ENCODE results near the gene SLC35F4.

GRCh38 chr14:57549765-57550420, 316.0 kb downstream of the SLC35F4 start:
- TF ChIP-seq, protein P1, sequence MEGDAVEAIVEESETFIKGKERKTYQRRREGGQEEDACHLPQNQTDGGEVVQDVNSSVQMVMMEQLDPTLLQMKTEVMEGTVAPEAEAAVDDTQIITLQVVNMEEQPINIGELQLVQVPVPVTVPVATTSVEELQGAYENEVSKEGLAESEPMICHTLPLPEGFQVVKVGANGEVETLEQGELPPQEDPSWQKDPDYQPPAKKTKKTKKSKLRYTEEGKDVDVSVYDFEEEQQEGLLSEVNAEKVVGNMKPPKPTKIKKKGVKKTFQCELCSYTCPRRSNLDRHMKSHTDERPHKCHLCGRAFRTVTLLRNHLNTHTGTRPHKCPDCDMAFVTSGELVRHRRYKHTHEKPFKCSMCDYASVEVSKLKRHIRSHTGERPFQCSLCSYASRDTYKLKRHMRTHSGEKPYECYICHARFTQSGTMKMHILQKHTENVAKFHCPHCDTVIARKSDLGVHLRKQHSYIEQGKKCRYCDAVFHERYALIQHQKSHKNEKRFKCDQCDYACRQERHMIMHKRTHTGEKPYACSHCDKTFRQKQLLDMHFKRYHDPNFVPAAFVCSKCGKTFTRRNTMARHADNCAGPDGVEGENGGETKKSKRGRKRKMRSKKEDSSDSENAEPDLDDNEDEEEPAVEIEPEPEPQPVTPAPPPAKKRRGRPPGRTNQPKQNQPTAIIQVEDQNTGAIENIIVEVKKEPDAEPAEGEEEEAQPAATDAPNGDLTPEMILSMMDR (IDR thresholded peaks at IDR 0.05; ENCODE audit: low read depth, low read length) = no peak
- no peak for TF ChIP-seq POLR2A (IDR thresholded peaks at IDR 0.05; ENCODE audit: extremely low read depth, insufficient read length)
- TF ChIP-seq MAX (IDR thresholded peaks at IDR 0.05; ENCODE audit: low read depth, low read length) = no peak
- TF ChIP-seq MYC (IDR thresholded peaks at IDR 0.05; ENCODE audit: low read depth, low read length) = no peak

Data from NB4 (cell line).